Endothelial cell (in vitro differentiated cells): Measurements from ENCODE around the gene RTP5. TPM values are rescaled to one million over a fixed set of nuclear protein-coding genes. Genes with fewer than 3 reads are reported as not detected.

Experiments
- DNase-seq: peaks from one replicate; pipeline ENCODE4 v3.0.0; 2021; ENCODE audit warnings: low spot score
- H3K27ac Mint-ChIP-seq: one replicate; pipeline ENCODE4 v1.8.0; 2021; ENCODE audit warnings: mixed read lengths, inconsistent platforms; ENCODE audit not compliant: unreplicated experiment
- H3K27me3 Mint-ChIP-seq: one replicate; pipeline ENCODE4 v1.8.0; 2021; ENCODE audit warnings: mild to moderate bottlenecking, moderate library complexity, mixed read lengths, inconsistent platforms; ENCODE audit not compliant: unreplicated experiment
- H3K36me3 Mint-ChIP-seq: one replicate; pipeline ENCODE4 v1.8.0; 2021; ENCODE audit warnings: mild to moderate bottlenecking, low read depth, mixed read lengths, inconsistent platforms; ENCODE audit not compliant: unreplicated experiment
- H3K4me1 Mint-ChIP-seq: one replicate; pipeline ENCODE4 v1.8.0; 2021; ENCODE audit warnings: mild to moderate bottlenecking, mixed read lengths, inconsistent platforms; ENCODE audit not compliant: unreplicated experiment
- H3K4me3 Mint-ChIP-seq: one replicate; pipeline ENCODE4 v1.8.0; 2021; ENCODE audit warnings: mild to moderate bottlenecking, mixed read lengths, inconsistent platforms; ENCODE audit not compliant: unreplicated experiment
- H3K9me3 Mint-ChIP-seq: one replicate; pipeline ENCODE4 v1.8.0; 2021; ENCODE audit warnings: mixed read lengths, inconsistent platforms; ENCODE audit not compliant: unreplicated experiment
- total RNA-seq: library from RNA; stranded (reverse); fragmentation: NEBNext Ultra II Directional; extraction: Animal tissue kit (Norgen Biotek cat#: 25700); gene quantifications from one replicate; pipeline ENCODE4 v1.2.1, GENCODE V29; 2021; ENCODE audit not compliant: unreplicated experiment
- TF ChIP-seq, protein P1 (sequence below): fragments of 200-600 bp; sonication (generic); IDR thresholded peaks from one replicate; pipeline ENCODE4 v1.5.0; 2021; ENCODE audit warnings: antibody characterized with exemption; ENCODE audit not compliant: unreplicated experiment

The RTP5 gene
- total RNA-seq, 1 donor from 2014 or later, result not detected

DNA sequence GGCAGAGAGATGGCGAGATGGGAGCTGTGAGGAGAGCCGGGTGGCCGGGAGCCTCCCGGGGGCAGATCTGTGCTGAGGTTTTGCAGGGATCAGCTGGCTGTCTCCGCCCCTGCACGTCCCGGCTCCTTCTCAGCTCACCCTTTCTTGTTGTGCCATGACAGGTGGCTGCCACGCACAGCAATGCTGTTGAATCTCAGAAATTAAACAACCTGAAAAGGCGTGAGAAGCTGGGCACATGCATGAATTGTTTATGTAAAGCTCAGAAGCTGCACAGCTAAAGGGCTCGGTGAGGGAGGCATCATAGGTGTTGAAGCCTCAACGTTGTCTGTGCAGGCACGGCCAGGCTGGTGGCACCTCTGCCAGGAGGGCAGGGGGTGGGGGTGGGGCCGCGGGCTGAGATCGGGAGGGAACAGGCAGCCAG, 858 bp upstream of the RTP5 start:
- Mint-ChIP-seq H3K9me3 (peaks cover 4% of the 10 kb centered on the region), H3K36me3 (peaks cover 21% of the 10 kb centered on the region), H3K27me3 (peaks cover 15% of the 10 kb centered on the region), H3K4me1 (peaks cover 11% of the 10 kb centered on the region), H3K4me3 (no peak overlapping the region), H3K27ac (no peak overlapping the region)
- TF ChIP-seq, protein P1, sequence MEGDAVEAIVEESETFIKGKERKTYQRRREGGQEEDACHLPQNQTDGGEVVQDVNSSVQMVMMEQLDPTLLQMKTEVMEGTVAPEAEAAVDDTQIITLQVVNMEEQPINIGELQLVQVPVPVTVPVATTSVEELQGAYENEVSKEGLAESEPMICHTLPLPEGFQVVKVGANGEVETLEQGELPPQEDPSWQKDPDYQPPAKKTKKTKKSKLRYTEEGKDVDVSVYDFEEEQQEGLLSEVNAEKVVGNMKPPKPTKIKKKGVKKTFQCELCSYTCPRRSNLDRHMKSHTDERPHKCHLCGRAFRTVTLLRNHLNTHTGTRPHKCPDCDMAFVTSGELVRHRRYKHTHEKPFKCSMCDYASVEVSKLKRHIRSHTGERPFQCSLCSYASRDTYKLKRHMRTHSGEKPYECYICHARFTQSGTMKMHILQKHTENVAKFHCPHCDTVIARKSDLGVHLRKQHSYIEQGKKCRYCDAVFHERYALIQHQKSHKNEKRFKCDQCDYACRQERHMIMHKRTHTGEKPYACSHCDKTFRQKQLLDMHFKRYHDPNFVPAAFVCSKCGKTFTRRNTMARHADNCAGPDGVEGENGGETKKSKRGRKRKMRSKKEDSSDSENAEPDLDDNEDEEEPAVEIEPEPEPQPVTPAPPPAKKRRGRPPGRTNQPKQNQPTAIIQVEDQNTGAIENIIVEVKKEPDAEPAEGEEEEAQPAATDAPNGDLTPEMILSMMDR, result no peak
- DNase-seq, result no peak

DNA sequence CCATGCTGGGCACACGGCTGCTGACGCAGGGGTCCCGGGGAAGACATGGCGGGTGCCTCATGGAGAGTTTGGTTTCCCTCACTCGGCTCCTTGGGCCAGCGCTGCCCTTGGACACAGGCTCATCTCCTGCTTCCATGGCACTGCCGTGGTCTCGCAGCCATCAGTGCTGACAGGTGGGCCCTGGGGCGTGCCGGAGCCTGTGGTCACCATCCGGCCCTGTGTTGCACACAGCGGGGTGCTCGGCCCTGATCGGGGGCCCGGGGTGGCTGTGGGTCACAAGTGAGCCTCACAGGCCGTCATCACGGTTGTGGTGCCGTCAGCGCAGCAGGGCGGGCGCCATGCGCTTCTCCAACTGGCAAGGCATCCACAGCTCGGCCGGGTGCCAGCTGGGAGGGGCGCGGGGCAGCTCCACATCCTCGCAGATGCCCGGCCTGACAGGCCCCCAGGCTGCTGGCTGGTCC, 582 bp downstream of the RTP5 start:
- Mint-ChIP-seq H3K36me3 (peaks cover 9% of the 10 kb centered on the region), H3K4me1 (peaks cover 7% of the 10 kb centered on the region), H3K9me3 (no peaks in the 10 kb centered on the region), H3K27ac (no peak overlapping the region), H3K27me3 (peaks cover 8% of the 10 kb centered on the region), H3K4me3 (no peak overlapping the region)
- no peak for DNase-seq
- TF ChIP-seq, protein P1, result no peak

DNA sequence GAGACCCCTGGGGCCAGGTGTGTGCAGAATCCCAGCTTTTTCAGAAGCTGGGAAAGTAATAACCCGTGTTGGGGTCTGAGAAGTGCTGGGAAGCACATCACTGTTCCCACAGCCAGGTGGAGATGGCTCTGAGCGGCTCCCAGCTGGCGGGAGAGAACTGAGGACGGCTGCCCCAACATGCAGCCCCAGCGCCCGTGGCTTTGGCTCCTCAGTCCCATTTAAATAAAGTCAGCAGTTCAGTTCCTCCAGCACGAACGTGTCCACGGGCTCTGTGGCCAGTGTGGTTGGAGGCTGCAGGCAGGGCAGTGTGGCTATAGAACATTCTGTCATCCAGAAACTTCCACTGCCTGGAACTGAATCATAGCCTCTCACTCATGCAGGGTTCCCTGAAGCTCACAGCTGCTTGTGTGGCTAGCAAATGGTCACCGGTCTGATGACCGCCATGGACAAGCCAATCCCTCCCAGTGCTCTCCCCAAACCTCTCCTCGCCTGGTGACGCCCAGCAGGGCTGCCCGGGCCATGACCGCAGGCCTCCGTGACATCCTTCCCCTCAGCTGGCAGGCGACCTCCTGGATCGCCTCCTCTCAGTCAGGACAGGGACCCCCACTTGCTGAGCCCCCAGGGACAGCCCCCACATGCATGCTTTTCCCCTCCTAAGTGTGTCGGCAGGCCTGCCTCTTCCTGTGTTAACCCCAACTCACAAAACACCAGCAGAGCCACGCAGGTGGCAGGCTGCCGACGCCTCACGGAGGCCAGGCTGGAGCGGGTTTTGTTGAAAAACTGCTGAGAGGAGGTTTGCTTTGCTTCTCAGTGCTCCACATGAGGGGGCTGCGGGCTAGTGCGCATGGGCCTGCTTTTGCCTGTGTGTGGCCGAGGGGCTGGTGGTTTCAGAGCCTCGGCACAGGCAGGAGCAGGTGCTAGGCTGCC, 1.3 kb downstream of the RTP5 start:
- Mint-ChIP-seq H3K36me3 (peaks cover 1% of the 10 kb centered on the region), H3K27me3 (peaks cover 4% of the 10 kb centered on the region), H3K4me3 (no peak overlapping the region), H3K27ac (no peak overlapping the region), H3K4me1 (peaks cover under 1% of the 10 kb centered on the region), H3K9me3 (no peaks in the 10 kb centered on the region)
- TF ChIP-seq, protein P1, result no peak
- no peak for DNase-seq

DNA sequence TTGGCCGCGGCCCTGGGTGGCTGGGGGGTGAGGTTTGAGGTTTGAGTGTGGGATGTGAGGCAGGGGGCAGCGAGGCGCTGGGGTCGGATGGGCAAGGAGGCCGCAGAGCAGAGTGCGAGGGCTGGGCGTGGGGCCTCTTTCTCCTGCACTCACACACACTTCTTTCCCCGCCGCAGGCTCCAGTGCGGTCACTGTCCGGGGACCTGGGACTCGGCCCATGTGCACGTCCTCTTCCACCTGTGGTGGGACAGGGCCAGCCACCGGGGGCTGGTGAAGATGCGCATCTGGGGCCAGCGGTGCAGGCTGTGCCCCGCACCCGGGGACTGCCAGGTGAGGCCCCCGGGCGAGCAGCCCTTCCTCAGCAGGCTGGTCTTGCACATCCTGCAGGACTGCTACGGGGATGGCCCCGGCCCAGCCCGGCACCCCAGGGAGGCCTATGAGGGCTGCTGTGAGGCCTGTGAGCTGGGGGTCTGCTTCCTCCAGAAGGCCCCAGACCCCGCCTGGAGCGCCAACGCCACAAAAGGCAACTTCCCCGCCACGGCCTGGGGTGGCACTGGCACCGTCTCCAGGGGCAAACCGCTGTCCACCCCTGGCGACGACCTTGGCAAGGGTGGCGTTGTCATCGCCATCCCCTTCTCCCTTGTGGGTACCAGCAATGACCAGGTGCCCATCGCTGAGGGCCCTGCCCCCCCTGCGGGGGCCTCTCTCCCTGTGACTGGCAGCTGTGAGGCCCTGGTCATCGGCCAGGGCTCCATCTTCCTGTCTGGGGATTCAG, 2.2 kb downstream of the RTP5 start:
- no peak for DNase-seq
- no peak overlapping the region for H3K27ac Mint-ChIP-seq
- TF ChIP-seq, protein P1, result no peak
- H3K9me3 Mint-ChIP-seq, result no peaks in the 10 kb centered on the region
- H3K4me3 Mint-ChIP-seq, result no peak overlapping the region
- H3K4me1 Mint-ChIP-seq, result no peaks in the 10 kb centered on the region
- peaks cover 3% of the 10 kb centered on the region for H3K27me3 Mint-ChIP-seq
- no peaks in the 10 kb centered on the region for H3K36me3 Mint-ChIP-seq

DNA sequence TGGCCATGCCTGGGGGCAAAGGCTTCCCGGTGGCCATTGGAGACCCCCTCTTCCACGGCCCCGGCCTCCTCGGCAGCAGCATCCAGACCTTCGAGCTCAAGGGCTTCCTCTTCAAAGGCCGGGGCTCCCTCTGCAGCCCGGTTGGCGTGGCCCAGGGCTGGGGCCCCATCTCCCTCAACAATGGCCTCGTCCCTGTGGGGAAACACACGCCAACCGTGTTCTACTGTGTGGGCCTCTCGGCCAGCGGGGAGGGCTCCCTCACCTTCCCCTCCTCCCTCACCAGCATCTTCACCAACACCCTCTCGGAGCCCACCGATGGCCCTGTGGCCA, 2.7 kb downstream of the RTP5 start:
- H3K9me3 Mint-ChIP-seq, result no peaks in the 10 kb centered on the region
- no peak for DNase-seq
- H3K36me3 Mint-ChIP-seq, result no peaks in the 10 kb centered on the region
- no peak overlapping the region for H3K4me3 Mint-ChIP-seq
- no peak overlapping the region for H3K27ac Mint-ChIP-seq
- peaks cover 1% of the 10 kb centered on the region for H3K27me3 Mint-ChIP-seq
- TF ChIP-seq, protein P1, result no peak
- no peaks in the 10 kb centered on the region for H3K4me1 Mint-ChIP-seq
